Thymus (tissue), 11 donors: Measurements from ENCODE around the gene JARID2. TPM values are rescaled to one million over a fixed set of nuclear protein-coding genes. Genes with fewer than 3 reads are reported as not detected.

ENCODE experiments used
- DNase-seq, 9 donors: peaks; one replicate each; pipeline ENCODE4 v3.0.0-alpha.2; 2013; ENCODE audit warnings: low spot score in 9 of 9, low read depth in 6 of 9, missing footprints in 1 of 9
- H3K27ac ChIP-seq, 2 donors: one replicate each; pipeline ENCODE4 v1.5.1; 2013; ENCODE audit warnings: control low read depth in 1 of 2, low read depth in 1 of 2, low read length in 1 of 2, mild to moderate bottlenecking in 1 of 2, moderate library complexity in 1 of 2
- H3K27me3 ChIP-seq, 2 donors: one replicate each; pipeline ENCODE4 v1.5.1; 2013; ENCODE audit warnings: low read length in 1 of 2; ENCODE audit not compliant: control insufficient read depth in 2 of 2, insufficient read depth in 1 of 2
- H3K36me3 ChIP-seq, 2 donors: one replicate each; pipeline ENCODE4 v1.5.1; 2013; ENCODE audit warnings: low read length in 1 of 2, mild to moderate bottlenecking in 1 of 2, moderate library complexity in 1 of 2; ENCODE audit not compliant: control insufficient read depth in 2 of 2, insufficient read depth in 2 of 2
- H3K4me1 ChIP-seq, 2 donors: one replicate each; pipeline ENCODE4 v1.5.1; 2013; ENCODE audit warnings: low read length in 2 of 2; ENCODE audit not compliant: control insufficient read depth in 2 of 2, insufficient read depth in 2 of 2
- H3K4me3 ChIP-seq, 2 donors: one replicate each; pipeline ENCODE4 v1.5.1; 2013; ENCODE audit warnings: low read length in 2 of 2, control low read depth in 1 of 2, mild to moderate bottlenecking in 1 of 2
- H3K9me3 ChIP-seq, 2 donors: one replicate each; pipeline ENCODE4 v1.5.1; 2013; ENCODE audit warnings: low read length in 1 of 2, mild to moderate bottlenecking in 1 of 2; ENCODE audit not compliant: control insufficient read depth in 2 of 2, insufficient read depth in 1 of 2
- WGBS: extraction: QIAGEN DNeasy Blood & Tissue Kit; methylation state at CpG from one replicate; pipeline ENCODE4 v1.1.7; 2013; 5-methylcytosine and 5-hydroxymethylcytosine counted together
- polyA plus RNA-seq: library from polyadenylated mRNA; stranded (reverse); fragments of 200-250 nt; gene quantifications from one replicate; pipeline ENCODE4 v1.2.3, GENCODE V29; 2013
- total RNA-seq: library from RNA; stranded (reverse); fragments of 120-200 nt; gene quantifications from one replicate; pipeline ENCODE4 v1.2.4, GENCODE V29; 2013
- donor health status: healthy.

The JARID2 gene
- total and polyA plus RNA-seq, 2 donors, result 15.8 to 20.9 TPM

- H3K27ac ChIP-seq, result no peak overlapping the region
- peaks cover 41 to 50% of the 10 kb centered on the region in 2 donors for H3K4me1 ChIP-seq
- no peak overlapping the region for H3K4me3 ChIP-seq
- H3K27me3 ChIP-seq, result no peaks in the 10 kb centered on the region
- H3K36me3 ChIP-seq, result peaks cover 0 to 7% of the 10 kb centered on the region in 2 donors
- peaks cover 0 to 8% of the 10 kb centered on the region in 2 donors for H3K9me3 ChIP-seq
- no peak for DNase-seq
- WGBS, result 90% methylated on average over 4 of the region's 4 CpGs
Measured at GRCh38 chr6:15260099-15260821, 14.4 kb downstream of the JARID2 start.

GRCh38 chr6:15263780-15264374 lies 18.0 kb downstream of the JARID2 start:
- Histone ChIP-seq H3K36me3 (peaks cover 3 to 5% of the 10 kb centered on the region in 2 donors), H3K9me3 (peaks cover 0 to 8% of the 10 kb centered on the region in 2 donors), H3K4me3 (no peak overlapping the region), H3K4me1 (peaks cover 51 to 61% of the 10 kb centered on the region in 2 donors), H3K27me3 (no peaks in the 10 kb centered on the region), H3K27ac (no peak overlapping the region)
- 92% methylated on average over 13 of the region's 13 CpGs for WGBS
- no peak for DNase-seq

- no peak overlapping the region for H3K4me3 ChIP-seq
- H3K36me3 ChIP-seq, result peaks cover 3 to 5% of the 10 kb centered on the region in 2 donors
- no peaks in the 10 kb centered on the region for H3K27me3 ChIP-seq
- DNase-seq, result no peak
- H3K4me1 ChIP-seq, result peaks cover 45 to 65% of the 10 kb centered on the region in 2 donors
- H3K27ac ChIP-seq, result no peak overlapping the region
- WGBS, result 23% methylated on average over 3 of the region's 3 CpGs
- H3K9me3 ChIP-seq, result peaks cover 0 to 8% of the 10 kb centered on the region in 2 donors
Measured at GRCh38 chr6:15264412-15264811, 18.5 kb downstream of the JARID2 start.

- peak in 1 of 9 donors; percentile 52 for DNase-seq
- H3K27ac ChIP-seq, result no peak overlapping the region
- H3K27me3 ChIP-seq, result no peaks in the 10 kb centered on the region
- peaks cover 0 to 8% of the 10 kb centered on the region in 2 donors for H3K9me3 ChIP-seq
- H3K4me3 ChIP-seq, result no peak overlapping the region
- WGBS, result 43% methylated on average over 7 of the region's 7 CpGs
- H3K36me3 ChIP-seq, result peaks cover 3 to 5% of the 10 kb centered on the region in 2 donors
- H3K4me1 ChIP-seq, result peaks cover 44 to 68% of the 10 kb centered on the region in 2 donors
Measured at GRCh38 chr6:15264902-15265761, 19.3 kb downstream of the JARID2 start.

GRCh38 chr6:15265787-15266186 lies 19.9 kb downstream of the JARID2 start:
- H3K36me3 ChIP-seq, result peaks cover 3 to 5% of the 10 kb centered on the region in 2 donors
- peaks cover 41 to 68% of the 10 kb centered on the region in 2 donors for H3K4me1 ChIP-seq
- peaks cover 0 to 8% of the 10 kb centered on the region in 2 donors for H3K9me3 ChIP-seq
- no peaks in the 10 kb centered on the region for H3K27me3 ChIP-seq
- H3K4me3 ChIP-seq, result no peak overlapping the region
- no peak for DNase-seq
- 63% methylated on average over 5 of the region's 5 CpGs for WGBS
- H3K27ac ChIP-seq, result no peak overlapping the region

GRCh38 chr6:15266423-15266996 lies 20.6 kb downstream of the JARID2 start:
- Histone ChIP-seq H3K4me3 (no peak overlapping the region), H3K36me3 (peaks cover 3 to 5% of the 10 kb centered on the region in 2 donors), H3K27me3 (no peaks in the 10 kb centered on the region), H3K9me3 (peaks cover 0 to 3% of the 10 kb centered on the region in 2 donors), H3K27ac (peak overlapping the region in 1 of 2 donors; percentile 45), H3K4me1 (peaks cover 38 to 68% of the 10 kb centered on the region in 2 donors)
- DNase-seq, result peak in 2 of 9 donors; percentile 38 to 65
- WGBS, result 47% methylated on average over 11 of the region's 11 CpGs

GRCh38 chr6:15267221-15267620 lies 21.4 kb downstream of the JARID2 start:
- no peaks in the 10 kb centered on the region for H3K27me3 ChIP-seq
- peaks cover 3 to 5% of the 10 kb centered on the region in 2 donors for H3K36me3 ChIP-seq
- H3K27ac ChIP-seq, result peak overlapping the region in 1 of 2 donors; percentile 7
- H3K4me1 ChIP-seq, result peaks cover 38 to 70% of the 10 kb centered on the region in 2 donors
- no peak for DNase-seq
- no peaks in the 10 kb centered on the region for H3K9me3 ChIP-seq
- WGBS, result 96% methylated on average over 2 of the region's 2 CpGs
- H3K4me3 ChIP-seq, result no peak overlapping the region

GRCh38 chr6:15268137-15268908 lies 22.5 kb downstream of the JARID2 start:
- Histone ChIP-seq H3K4me3 (no peak overlapping the region), H3K9me3 (no peaks in the 10 kb centered on the region), H3K4me1 (peaks cover 35 to 62% of the 10 kb centered on the region in 2 donors), H3K36me3 (peaks cover 3 to 5% of the 10 kb centered on the region in 2 donors), H3K27ac (no peak overlapping the region), H3K27me3 (no peaks in the 10 kb centered on the region)
- WGBS, result 78% methylated on average over 10 of the region's 10 CpGs
- DNase-seq, result no peak
